ENCODE measurements around the gene TRAF1.
A peak's percentile ranks its signal among the peaks of the same experiment; 100 is the strongest.

Gene TRAF1

GRCh38 chr9:120885958-120886357 lies 40.6 kb downstream of the TRAF1 start:
- no peak for DNase-seq

GRCh38 chr9:120885457-120885856 lies 41.1 kb downstream of the TRAF1 start:
- DNase-seq: no peak

DNA sequence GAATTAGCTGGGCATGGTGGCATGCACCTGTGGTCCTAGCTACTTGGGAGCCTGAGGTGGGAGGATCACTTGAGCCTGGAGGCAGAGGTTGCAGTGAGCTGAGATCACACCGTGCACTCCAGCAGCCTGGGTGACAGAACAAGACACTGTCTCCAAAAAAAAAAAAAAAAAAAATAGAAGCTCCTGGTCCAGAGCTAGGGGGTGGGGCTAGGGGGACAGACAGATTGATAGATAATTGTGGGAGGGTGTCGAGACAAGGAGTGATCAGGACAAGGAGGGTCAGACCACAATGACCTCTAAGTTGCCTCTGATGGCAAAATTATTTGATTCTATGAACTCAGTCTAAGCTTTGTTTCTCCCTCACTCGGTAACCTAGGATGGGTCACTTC lies 43.0 kb downstream of the TRAF1 start:
- no peak for DNase-seq

- DNase-seq: no peak
Measured at GRCh38 chr9:120882935-120883607, 43.5 kb downstream of the TRAF1 start.

DNA sequence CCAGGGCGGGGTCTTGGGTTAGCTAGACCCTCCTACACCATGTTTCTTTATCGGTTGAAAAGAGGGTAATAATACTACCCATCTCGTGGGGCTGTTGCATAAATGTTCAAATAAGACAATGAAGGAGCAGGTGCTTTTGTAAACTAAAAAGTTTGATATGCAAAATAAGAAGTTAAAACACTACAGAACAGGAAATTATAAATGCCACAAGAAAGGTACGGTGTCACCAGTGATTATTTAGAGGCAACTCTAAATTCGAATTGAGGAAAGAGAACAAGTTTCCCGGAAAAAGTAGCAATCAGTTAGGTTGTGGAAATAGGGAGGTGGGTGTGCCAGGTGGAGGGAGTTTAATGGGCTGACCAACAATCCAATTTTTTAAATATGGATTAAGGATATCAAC lies 47.1 kb downstream of the TRAF1 start:
- DNase-seq: no peak

DNA sequence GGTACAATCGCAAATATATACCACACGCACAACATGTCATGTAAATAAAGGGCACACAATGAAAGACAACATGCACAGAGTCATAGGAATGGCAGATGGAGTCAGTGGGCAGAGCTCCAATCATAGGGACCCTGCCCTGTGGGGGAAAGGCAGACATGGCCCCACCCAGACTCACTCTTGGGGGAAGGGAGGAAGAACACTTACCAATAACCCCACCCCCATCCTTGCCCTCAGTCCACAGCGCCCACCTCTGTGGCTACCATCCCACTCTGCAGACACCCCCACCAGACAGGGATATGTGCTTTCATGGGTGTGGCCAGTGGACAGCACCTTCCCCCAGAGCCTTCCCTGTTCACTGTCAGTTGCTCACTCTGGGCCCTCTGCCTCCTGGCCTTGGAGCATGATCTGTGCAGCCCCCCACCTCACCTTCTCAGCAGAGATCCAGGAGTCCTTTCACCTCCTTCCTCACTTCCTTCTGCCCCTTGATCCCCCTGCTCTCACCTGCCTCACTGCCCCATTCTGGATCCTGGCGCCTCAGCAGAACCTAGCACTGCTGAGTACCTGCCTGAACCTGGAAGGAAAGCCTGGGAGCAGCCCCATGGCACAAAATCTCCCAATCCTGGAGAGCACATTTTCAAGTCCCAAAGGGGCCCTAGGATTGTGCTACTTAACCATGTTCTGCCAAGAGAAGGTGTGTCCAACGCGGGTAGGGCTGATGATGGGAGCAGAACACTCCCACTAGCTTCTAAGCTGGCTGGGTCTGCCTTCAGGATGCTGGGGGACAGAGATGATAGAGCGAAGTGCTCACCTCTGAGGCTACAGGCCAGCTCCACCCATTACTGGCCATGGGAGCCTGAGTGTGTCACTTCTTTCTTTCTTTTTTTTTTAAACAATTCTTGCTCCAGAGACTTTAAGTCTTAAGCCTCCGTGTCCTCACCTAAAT lies 48.1 kb downstream of the TRAF1 start:
- no peak for DNase-seq

DNA sequence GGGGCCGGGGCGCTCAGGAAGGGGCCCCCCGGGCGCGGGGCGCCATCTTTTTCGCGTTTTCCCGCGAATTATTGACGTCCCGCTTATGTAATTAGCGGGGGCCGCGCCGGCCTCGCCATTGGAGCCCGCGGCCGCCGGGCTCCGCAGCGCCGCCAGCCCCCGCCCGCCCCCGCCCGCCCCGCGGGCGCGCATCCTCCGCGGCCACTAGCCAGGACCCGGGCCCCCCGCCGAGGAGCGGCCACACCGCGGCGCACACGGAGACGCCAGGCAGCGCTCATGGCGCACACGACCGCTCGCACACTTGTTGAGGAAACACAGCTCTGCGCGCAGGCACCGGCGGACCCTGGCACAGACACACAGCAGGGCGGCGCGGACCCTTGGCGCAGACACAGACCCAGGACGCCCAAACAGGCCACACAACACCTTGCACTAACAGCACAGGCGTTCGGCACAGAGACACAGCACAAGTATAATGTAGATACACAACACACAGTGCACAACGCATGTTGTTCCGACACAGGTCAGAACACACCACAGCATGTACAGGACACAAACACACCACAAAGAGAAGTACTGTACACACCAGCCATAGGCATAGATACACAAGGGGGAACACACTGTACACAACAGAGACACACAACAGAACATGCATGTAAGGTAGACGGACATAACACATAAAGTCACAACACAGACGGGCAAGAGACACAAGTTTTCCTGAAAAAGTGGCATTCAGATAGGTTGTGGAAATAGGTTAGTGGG lies 49.1 kb downstream of the TRAF1 start:
- no peak for DNase-seq

DNA sequence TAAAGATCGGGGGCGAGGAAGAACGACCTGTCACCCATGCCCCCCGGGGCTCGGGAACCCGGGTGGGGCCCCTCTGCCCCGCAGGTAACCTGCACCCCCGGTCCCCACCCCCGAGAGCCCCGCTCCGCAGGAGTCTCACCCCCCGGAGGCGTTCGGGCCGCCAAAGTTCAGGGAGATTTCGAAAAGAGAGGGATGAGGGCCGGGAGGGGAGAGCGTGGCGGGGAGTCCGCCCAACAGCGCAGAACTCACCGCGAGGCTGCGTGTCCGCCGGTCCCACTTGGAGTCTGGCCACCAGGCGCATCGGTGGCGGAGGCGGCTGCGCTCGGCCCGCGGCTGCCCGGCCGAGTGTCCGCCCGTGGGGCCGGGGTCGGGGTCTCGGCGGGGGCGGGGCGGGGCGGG lies 49.8 kb downstream of the TRAF1 start, which contains the start of gene PHF19:
PHF19 (minus strand) TSS at position 347 of the 399 bp plus-strand sequence. CDS start 2,447 bp downstream, outside the sequence.
- no peak for DNase-seq

DNA sequence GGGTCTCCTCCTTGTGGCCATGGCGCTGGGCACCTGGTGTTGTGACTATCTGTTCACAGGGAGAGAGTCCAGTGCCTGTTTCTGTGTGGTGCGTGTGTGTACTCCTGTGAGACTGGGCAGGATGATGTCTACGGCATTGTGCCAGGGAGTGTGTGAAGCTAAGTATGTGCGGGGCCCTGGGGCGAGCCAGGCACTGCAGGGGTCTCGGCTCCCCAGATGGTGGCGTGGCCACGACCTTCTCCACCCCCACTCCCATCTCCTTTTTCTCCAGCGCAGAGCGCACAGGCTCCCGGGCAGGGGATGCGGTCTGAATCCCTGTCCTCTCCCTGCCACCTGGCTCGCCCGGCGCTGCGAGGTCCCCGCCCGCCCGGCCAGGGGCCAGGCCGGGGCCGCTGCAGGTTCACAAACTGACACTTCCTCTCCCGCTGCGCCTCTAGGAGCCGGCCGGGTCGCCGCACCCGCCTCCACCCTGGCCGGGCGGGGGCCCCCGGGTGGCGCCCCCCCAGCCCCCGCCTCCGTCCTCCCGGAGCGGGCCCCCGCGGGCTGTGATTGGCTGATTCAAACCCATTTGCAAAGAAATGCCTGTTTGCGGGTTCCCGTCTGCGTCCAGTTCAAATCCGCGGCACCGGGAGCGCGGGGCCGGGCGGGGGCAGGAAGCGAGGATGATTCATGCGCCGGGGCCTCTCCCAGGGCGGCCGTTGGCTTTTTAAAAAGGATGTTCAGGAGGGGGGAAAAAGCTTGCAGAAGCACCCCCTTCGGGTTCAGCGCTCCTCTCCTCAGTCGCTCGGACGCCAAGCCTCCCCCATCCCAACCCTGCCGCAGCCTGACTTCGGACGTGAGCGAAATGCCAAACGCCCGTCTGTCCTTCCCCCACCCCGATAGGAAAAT lies 50.4 kb downstream of the TRAF1 start:
- DNase-seq: peak; percentile 80

DNA sequence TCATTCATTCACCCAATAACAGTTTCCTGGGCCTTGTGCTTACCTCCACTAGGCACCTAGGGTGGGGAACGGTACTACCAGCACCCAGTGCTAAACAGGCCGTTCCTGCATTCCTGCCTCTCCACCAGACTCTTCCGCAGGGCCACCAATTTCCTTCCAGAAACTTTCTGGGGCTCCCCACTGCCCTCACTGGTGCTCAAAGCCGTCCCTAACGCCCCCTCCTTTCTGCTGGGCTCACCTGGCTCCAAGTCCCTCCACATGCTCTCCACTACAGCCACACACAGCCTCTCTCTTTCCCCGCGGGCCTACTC lies 51.0 kb downstream of the TRAF1 start:
- no peak for DNase-seq

DNA sequence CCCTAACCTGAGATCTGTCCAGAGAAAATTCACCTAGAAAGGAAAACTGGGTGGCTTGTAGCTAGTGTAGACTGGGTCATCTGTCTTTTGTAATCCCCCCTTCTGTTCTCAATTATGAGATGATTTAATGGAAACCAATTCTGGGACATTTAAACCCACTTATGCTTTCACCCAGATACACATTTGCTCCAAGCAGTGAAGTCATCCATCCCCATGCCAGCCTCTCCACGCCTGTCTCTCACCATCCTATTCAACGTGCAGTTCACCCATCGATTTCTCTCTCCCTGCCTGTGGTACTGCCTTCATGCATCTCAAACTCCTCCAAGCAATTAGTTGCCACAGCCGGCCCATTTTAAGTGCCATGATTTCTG lies 51.4 kb downstream of the TRAF1 start:
- DNase-seq: no peak

GRCh38 chr9:120874226-120875194 lies 52.1 kb downstream of the TRAF1 start:
- no peak for DNase-seq

DNA sequence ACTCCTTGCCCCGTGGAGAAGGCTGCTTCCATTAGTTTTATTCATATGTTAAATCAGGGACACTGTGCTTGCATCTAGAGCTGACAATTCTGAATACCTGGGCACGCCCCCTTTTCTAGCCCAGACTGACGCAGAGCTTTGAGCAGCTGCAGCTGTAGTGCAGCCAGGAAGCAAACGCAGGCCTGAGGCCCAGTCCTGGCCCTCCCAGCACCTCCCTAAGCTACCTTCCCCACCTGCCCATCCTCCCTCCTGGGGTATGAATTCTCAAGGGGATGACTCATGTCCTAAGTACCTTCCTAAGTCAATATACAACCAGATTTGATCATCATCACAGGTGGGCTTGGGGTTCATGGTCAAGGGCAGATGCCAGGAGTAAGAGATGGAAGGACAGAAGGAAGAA lies 53.1 kb downstream of the TRAF1 start:
- DNase-seq: no peak

- DNase-seq: no peak
Measured at GRCh38 chr9:120872791-120873502, 53.6 kb downstream of the TRAF1 start.

GRCh38 chr9:120870206-120870605 lies 56.4 kb downstream of the TRAF1 start:
- DNase-seq: no peak

DNA sequence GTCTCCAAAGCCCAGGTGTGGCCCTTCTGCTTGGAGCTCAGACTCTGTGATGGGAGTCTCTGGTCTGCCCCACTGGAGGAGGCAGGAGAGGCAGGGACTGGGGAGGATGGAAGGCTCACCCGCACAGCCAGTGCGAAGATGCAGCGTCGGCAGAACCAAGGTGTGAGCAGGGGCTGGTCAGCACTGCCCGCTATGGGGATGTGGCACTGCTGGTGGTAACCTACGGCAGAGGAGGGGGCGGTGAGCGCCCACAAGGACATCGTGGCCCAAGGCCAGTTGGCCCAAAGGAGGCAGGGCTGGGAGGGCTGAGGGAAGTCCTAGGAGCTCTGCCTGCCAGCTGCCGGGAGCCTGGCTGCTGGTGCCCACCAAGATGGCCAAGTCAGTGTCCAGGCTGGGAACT lies 56.9 kb downstream of the TRAF1 start:
- DNase-seq: no peak

DNA sequence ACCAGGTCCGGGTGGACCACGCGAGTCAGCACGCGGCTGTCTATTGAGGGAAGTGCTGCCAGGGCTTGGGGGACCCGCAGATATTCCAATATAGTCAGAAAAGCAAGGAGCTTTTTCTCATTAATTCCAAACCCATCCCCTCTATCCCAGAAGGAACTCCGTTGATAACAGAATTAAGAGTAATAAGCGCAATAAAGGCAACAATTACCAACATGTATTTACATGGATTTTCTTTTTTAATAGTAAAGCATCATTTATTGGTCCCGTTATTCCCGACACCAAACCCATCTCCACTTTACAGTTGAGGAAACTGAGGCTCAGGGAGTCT lies 57.3 kb downstream of the TRAF1 start:
- DNase-seq: no peak

DNA sequence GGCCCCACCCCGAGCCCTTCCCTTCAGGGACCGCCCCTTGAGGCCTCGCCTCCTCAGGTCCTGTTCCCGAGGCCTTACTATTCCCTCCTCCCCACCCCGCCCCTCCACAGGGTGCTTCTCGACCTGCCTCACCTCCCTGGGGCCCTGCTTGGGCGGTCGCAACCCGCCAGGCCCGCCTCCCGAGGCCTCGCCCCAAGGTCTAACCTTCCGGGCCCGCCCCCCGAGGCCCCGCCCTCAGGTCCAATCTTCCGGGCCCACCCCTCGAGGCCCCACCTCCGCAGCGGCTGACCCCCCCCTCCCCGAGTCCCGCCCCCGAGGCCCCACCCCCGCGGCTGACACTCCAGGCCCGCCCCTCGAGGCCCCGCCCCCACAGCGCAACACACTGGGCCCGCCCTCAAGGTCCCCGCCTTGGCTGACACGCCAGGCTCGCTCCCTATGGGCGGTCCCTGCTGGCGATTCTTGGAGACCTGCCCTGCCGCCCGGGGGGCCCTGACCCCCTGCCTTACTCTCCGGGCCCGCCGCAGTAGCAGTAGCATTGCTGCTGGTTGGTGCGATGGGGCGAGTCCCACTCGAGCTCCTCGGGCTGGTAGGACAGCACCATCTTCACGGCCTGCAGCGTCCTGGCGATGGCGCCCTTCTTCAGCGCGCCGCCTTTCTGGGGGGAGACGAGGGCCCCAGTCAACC lies 57.8 kb downstream of the TRAF1 start:
- peak; percentile 69 for DNase-seq

GRCh38 chr9:120868339-120868675 lies 58.3 kb downstream of the TRAF1 start:
- peak; percentile 47 for DNase-seq

DNA sequence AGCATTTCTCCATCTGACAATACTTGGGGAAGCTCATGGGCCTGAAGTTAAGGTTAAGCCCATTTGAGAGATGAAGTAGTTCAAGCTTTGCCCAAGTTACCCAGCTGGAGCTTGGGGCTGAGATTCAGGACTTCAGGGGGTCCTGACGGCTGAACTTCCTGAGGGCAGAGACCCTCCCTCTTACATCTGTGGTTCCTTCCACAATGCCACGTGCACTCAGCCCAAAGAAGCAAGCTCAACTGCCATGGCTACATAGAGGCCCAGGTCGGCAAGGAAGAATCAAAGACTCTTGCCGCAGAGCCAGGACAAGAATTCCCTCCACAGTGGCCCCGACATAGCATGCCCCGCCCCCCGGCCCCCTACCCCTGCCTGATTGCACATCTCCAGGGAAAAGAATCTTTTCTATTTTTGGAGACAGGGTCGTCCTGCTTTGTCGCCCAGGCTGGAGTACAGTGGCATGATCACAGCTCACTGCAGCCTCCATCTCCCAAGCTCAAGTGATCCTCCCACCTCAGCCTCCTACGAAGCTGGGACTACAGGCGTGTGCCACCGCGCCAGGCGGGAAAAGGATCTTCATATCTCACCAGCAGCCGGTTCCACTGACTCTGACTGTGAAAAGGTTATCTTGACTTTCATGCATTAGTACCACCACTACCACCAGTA lies 58.8 kb downstream of the TRAF1 start:
- no peak for DNase-seq

Measured in SIG-M5 (cell line).